Measurements from ENCODE around the gene KRTAP5-3. TPM values are rescaled to one million over a fixed set of nuclear protein-coding genes. Genes with fewer than 3 reads are reported as not detected.

The KRTAP5-3 gene
- total and polyA plus RNA-seq, 2 of the 8 experiments (the other 6 are each of a cell fraction or from before 2014, with no cell fraction given) = not detected

DNA sequence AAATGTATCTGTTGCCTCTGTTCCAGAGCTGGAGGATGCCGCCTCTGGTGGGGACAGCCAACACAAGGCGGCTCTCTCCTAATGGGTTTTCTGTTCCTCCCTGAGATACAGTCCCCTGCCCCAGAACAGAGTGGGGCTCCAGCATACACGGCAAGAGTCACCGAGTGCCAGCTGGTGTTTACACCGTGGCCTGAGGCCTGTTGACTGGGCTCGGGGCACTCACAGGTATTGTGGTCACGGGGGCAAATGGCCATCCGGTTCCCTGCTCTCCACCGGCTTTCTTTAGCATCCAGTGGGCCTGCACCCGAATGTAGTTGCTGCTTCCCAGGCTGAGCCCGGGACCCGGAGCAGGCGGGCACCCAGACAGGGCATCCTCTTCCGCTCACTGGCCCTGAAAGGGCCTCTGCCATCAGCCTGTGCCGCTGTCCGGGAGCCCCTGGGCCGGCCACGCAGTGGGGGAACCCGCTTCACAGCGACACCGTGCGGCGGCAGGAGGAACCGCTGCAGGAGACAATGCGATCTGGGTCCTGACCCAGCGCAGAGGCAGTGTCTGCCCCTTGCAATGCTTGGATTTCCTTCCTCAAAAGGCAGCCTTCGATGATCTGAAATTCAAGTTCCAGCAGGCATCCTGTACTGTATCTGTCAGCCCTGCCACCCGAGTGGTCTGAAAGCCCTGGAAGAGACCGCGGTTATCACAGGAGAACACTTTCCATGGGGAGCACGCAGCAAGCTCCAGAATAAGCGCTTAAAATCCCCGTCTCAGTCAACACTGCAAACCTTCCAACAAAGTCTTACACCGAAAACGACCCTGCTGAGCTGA is 20.5 kb upstream of the KRTAP5-3 start (continued):
- no peak for TF ChIP-seq EZH2 (IDR thresholded peaks at IDR 0.05; ENCODE audit: low read depth, low read length, severe bottlenecking)
- TF ChIP-seq HDAC2 (IDR thresholded peaks at IDR 0.05; ENCODE audit: borderline replicate concordance in 1 of 2, low read depth in 2 of 2, low read length in 2 of 2) = no peak
- TF ChIP-seq POLR2A (IDR thresholded peaks at IDR 0.05; ENCODE audit: control extremely low read depth in 1 of 2, low read depth in 2 of 2, low read length in 2 of 2) = no peak
- TF ChIP-seq TBP (IDR thresholded peaks at IDR 0.05; ENCODE audit: low read depth, low read length) = no peak; the same call in 1 of the 2 replicates
- TF ChIP-seq SP4 (IDR thresholded peaks at IDR 0.05; ENCODE audit: low read length) = no peak
- TF ChIP-seq FOSL1 (IDR thresholded peaks at IDR 0.05; ENCODE audit: insufficient read depth, low read depth, low read length) = no peak
- TF ChIP-seq CBX5 (IDR thresholded peaks at IDR 0.05; ENCODE audit: low read depth, low read length) = no peak
- TF ChIP-seq, protein P1, sequence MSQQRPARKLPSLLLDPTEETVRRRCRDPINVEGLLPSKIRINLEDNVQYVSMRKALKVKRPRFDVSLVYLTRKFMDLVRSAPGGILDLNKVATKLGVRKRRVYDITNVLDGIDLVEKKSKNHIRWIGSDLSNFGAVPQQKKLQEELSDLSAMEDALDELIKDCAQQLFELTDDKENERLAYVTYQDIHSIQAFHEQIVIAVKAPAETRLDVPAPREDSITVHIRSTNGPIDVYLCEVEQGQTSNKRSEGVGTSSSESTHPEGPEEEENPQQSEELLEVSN (IDR thresholded peaks at IDR 0.05) = no peak
- TF ChIP-seq RAD21 (IDR thresholded peaks at IDR 0.05 in 1 of 2, conservative IDR thresholded peaks at IDR 0.05 in 1 of 2; ENCODE audit: low read depth in 2 of 2, low read length in 2 of 2) = peak; percentile 58 to 71
- no peak for TF ChIP-seq TEAD4 (IDR thresholded peaks at IDR 0.05; ENCODE audit: low read depth, low read length)
- no peak for TF ChIP-seq CREB1 (IDR thresholded peaks at IDR 0.05)
- TF ChIP-seq CEBPB (IDR thresholded peaks at IDR 0.05; ENCODE audit: low read depth, low read length) = no peak
- no peak for TF ChIP-seq EP300 (IDR thresholded peaks at IDR 0.05; ENCODE audit: borderline replicate concordance in 1 of 2, low read depth in 2 of 2, low read length in 2 of 2)
- no peak for TF ChIP-seq KDM4A (IDR thresholded peaks at IDR 0.05; ENCODE audit: low read depth, low read length, severe bottlenecking)
- TF ChIP-seq, protein P2, sequence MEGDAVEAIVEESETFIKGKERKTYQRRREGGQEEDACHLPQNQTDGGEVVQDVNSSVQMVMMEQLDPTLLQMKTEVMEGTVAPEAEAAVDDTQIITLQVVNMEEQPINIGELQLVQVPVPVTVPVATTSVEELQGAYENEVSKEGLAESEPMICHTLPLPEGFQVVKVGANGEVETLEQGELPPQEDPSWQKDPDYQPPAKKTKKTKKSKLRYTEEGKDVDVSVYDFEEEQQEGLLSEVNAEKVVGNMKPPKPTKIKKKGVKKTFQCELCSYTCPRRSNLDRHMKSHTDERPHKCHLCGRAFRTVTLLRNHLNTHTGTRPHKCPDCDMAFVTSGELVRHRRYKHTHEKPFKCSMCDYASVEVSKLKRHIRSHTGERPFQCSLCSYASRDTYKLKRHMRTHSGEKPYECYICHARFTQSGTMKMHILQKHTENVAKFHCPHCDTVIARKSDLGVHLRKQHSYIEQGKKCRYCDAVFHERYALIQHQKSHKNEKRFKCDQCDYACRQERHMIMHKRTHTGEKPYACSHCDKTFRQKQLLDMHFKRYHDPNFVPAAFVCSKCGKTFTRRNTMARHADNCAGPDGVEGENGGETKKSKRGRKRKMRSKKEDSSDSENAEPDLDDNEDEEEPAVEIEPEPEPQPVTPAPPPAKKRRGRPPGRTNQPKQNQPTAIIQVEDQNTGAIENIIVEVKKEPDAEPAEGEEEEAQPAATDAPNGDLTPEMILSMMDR (IDR thresholded peaks at IDR 0.05; ENCODE audit: control extremely low read depth in 1 of 3, insufficient read depth in 1 of 3, low read depth in 1 of 3, low read length in 3 of 3) = peak; percentile 90 to 100 (median 98)
- no peak for TF ChIP-seq POLR2AphosphoS5 (IDR thresholded peaks at IDR 0.05; ENCODE audit: low read depth, low read length)
- TF ChIP-seq YY1 (IDR thresholded peaks at IDR 0.05; ENCODE audit: low read depth, low read length) = peak; percentile 34; the same call in 1 of the 2 replicates
- no peak for TF ChIP-seq GTF2F1 (IDR thresholded peaks at IDR 0.05; ENCODE audit: borderline replicate concordance, low read depth, low read length)
- TF ChIP-seq SP2 (IDR thresholded peaks at IDR 0.05; ENCODE audit: low read length) = no peak

Measured in H1 (cell line).